ENCODE results near the gene KDM4D.
"Not testable (repeated sequence)": the region's sequence is repeated elsewhere in the genome, so short reads cannot be mapped to it uniquely, and the experiment has no call there.

KDM4D gene

GRCh38 chr11:95033051-95033450 lies 59.5 kb downstream of the KDM4D start:
- no peak for DNase-seq (ENCODE audit: low read depth)

DNA sequence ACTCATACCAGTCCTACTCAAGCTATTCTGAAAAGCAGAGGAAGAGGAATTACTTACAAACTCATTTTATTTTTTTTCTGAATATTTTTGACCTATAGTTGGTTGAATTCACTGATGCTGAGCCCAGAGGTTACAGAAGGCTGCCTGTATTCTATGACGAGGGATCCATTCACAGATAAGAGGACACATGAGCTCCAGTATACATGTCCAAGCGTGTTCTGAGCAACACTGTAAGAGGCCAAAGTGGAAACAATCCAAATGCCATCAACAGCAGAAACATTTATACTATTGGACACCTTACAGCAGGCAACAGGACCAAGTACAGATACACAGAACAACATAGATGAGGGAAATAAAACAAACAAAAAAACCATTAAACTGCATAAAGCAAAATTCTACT lies 61.8 kb downstream of the KDM4D start:
- no peak for DNase-seq (ENCODE audit: low read depth)

DNA sequence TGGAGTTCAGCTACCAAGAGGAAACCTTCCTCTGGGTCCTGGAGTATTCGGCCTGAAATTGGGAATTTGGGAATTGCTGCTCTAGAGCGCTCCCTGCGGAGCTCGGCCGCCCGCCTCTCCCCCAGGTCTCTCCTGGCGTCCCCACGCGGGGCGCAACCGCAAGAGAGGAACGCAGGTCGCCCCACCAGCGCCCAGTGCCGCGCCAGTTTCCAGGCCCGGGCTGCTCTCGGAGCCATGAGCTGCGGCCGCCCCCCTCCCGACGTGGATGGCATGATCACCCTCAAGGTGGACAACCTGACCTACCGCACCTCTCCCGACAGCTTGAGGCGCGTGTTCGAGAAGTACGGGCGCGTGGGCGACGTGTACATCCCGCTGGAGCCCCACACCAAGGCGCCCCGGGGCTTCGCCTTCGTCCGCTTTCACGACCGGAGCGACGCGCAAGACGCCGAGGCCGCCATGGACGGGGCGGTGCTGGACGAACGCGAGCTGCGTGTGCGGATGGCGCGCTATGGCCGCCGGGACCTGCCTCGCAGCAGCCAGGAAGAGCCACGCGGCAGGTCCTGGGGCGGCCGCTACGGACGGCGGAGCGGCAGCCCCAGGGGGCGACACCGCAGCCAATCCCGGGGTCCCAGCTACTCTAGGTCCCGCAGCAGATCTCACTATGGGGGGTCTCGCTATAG lies 64.0 kb downstream of the KDM4D start:
- DNase-seq (ENCODE audit: low read depth): not testable (repeated sequence)

DNA sequence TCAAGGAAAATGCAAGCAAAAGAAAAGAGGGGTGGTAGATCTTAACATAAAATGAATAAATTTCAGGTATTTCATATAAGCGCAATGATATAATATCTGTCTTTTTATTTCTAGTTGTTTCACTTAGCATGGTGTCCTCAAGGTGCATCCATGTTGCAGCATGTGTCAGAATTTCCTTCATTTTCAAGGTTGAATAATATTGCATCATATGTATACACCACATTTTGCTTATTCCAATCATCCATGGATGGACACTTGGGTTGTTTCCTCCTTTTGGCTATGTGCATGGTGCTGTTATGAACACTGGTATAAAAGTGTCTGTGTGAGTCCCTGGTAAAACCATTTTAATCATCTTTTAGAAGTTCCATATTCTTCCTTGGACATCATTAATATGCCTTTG lies 68.7 kb downstream of the KDM4D start:
- DNase-seq (ENCODE audit: low read depth): no peak

- DNase-seq (ENCODE audit: low read depth): no peak
These were observed 69.4 kb downstream of the KDM4D start for GRCh38 chr11:95042906-95043305.

DNA sequence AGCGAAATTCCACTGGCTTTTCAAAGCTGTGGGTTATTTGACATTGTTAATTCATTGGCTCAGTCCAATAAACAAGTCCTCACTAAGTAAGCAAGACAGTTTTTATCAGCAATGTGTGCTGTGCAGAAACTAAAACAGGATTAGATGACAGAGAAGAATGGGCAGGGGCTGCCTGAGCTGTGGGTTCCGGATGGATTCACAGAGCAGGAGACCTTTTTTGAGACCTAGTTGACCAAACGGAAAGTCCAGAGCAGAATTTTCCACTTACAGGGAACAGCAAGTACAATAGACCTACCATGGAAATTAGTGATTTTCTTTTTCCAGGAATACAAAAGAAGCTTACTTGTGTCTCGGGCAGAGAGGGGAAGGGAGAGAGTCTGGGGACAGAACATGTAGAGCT lies 70.5 kb downstream of the KDM4D start:
- DNase-seq (ENCODE audit: low read depth): no peak

DNA sequence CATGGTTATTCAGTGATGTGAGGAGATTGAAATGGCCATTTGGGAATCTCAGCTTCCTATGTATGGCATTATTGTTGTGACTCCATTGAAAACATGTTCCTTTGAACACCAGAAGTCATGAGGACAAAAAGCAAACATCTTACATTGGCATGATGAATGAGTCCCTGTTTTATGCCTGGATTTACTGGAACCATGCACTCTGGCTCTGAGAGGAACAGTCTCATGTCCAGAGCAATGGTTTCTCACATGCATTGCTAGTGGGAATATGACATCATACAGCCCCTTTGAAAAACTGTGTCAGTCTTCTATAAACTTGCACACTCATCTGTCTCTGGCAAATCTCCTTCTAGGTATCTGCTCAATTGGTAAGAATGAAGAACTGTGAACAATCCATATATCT lies 72.3 kb downstream of the KDM4D start:
- no peak for DNase-seq (ENCODE audit: low read depth)

Data from GM04503 (cell line).